ENCODE measurements around the gene RPLP2.

DNA sequence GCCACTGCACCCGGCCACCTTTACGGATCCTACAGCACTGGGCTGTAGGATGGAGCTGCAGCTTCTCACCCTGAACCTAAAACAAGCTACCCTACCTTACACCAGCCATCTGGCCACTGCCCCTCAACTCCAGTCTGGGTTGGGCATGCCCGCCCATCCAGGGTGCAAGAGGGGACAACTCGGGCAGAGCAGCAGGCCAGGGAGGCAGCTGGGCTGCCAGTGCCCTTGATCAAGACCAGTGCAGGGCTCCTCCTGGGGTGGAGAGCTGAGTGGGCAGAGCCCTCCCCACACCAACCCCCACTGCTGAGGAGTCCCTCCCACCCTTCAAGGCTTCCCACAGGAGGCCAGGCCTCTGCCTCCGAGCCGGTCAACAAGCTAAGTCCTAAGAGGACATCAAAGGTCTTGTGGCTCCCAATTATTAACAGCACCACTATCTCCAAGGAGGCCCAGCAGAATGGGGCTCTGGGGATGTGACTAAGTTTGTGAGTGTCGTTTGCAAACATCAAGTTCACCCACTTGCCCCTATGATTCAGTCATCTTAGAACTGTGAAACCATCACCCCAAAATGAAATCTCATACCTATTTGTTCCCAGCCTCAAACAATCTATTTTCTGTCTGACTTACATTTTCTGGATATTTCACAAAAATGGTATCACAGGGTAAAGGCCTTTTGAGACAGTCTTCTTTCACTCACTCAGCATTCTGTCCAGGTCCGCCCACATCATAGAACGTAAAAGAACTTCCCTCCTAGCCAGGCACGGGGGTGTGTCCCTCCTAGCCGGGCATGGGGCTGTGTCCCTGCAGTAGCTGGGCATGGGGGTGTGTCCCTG, 43.4 kb upstream of the RPLP2 start:
- TF ChIP-seq CTCF (IDR thresholded peaks at IDR 0.05; ENCODE audit: low read depth, low read length) (no peak), MAX (IDR thresholded peaks at IDR 0.05; ENCODE audit: low read depth, low read length) (no peak), POLR2A (IDR thresholded peaks at IDR 0.05; ENCODE audit: extremely low read depth, insufficient read length) (no peak), MYC (IDR thresholded peaks at IDR 0.05; ENCODE audit: low read depth, low read length) (no peak)

Data from NB4 (cell line).